ENCODE data around the gene ROS1. TPM values are rescaled to one million over a fixed set of nuclear protein-coding genes. Genes with fewer than 3 reads are reported as not detected.
A peak's percentile ranks its signal among the peaks of the same experiment; 100 is the strongest.

The ROS1 gene
- total RNA-seq, 1 donor from 2014 or later: not detected

DNA sequence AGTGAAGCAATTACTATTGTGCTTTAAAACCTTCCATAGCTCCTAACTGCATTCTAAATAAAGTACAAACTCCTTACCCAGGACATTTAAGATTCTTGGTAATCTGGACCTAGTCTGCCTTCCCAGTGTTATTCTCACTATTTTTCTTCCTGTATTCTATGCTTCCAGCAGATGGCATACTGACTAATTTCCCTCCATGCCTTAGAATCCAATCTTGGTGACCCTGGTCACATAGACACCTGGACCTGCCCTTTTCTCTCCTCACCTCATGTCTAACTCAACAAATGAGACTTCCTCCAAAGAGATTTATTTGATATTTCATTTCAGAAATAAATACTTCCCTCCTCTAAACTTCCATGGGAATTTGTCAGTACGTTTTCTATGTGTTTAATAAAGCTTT, 25.8 kb downstream of the ROS1 start:
- H3K36me3 Mint-ChIP-seq (ENCODE audit: low read depth, unreplicated experiment): no peaks in the 10 kb centered on the region

DNA sequence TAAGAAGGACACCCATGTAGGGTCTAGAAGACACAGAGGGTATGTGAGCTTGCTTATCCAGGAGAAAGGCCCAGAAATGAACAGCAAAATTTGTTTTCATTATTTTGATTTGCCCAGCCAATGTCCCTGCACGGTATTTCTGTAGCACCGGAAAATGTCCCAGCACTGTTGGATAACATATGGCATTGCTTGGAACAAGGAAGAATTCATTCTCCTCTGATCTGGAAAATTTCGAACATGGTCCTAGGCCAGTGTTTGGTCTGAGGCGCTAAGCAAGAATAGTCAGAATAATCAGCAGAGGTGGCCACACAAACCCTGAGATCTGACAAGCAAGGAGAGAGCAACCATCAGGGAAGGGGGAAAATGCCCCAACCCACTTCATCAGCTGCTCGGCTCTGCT, 26.6 kb downstream of the ROS1 start:
- no peaks in the 10 kb centered on the region for H3K79me2 ChIP-seq (ENCODE audit: insufficient read depth, low read length)
- no peak overlapping the region for H3K4me3 ChIP-seq (ENCODE audit: insufficient read depth, low read depth, low read length)
- no peaks in the 10 kb centered on the region for H3K4me1 ChIP-seq (ENCODE audit: insufficient read depth, low read length)
- H2AFZ ChIP-seq (ENCODE audit: low read depth, low read length): no peak overlapping the region
- Mint-ChIP-seq H3K9me3 (ENCODE audit: unreplicated experiment) (no peaks in the 10 kb centered on the region), H3K27ac (ENCODE audit: unreplicated experiment) (no peak overlapping the region), H3K4me3 (ENCODE audit: unreplicated experiment) (no peak overlapping the region), H3K36me3 (ENCODE audit: low read depth, unreplicated experiment) (no peaks in the 10 kb centered on the region), H3K4me1 (ENCODE audit: low read depth, unreplicated experiment) (no peaks in the 10 kb centered on the region), H3K27me3 (ENCODE audit: low read depth, unreplicated experiment) (no peaks in the 10 kb centered on the region)
- DNase-seq (ENCODE audit: low read depth): no peak
- no peak overlapping the region for H3K27ac ChIP-seq (ENCODE audit: low read depth, low read length)
- H3K9me3 ChIP-seq (ENCODE audit: insufficient read depth, low read depth, low read length): no peaks in the 10 kb centered on the region
- H3K36me3 ChIP-seq (ENCODE audit: insufficient read depth, low read length): no peaks in the 10 kb centered on the region
- no peak for TF ChIP-seq EZH2 (IDR thresholded peaks at IDR 0.05; ENCODE audit: insufficient read depth, low read length)
- TF ChIP-seq, protein P1, sequence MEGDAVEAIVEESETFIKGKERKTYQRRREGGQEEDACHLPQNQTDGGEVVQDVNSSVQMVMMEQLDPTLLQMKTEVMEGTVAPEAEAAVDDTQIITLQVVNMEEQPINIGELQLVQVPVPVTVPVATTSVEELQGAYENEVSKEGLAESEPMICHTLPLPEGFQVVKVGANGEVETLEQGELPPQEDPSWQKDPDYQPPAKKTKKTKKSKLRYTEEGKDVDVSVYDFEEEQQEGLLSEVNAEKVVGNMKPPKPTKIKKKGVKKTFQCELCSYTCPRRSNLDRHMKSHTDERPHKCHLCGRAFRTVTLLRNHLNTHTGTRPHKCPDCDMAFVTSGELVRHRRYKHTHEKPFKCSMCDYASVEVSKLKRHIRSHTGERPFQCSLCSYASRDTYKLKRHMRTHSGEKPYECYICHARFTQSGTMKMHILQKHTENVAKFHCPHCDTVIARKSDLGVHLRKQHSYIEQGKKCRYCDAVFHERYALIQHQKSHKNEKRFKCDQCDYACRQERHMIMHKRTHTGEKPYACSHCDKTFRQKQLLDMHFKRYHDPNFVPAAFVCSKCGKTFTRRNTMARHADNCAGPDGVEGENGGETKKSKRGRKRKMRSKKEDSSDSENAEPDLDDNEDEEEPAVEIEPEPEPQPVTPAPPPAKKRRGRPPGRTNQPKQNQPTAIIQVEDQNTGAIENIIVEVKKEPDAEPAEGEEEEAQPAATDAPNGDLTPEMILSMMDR (IDR thresholded peaks at IDR 0.05; ENCODE audit: insufficient read depth, low read depth, low read length): no peak
- no peak overlapping the region for H3K4me2 ChIP-seq (ENCODE audit: low read length)
- no peaks in the 10 kb centered on the region for H3K27me3 ChIP-seq (ENCODE audit: insufficient read depth, low read length)
- H3K9ac ChIP-seq (ENCODE audit: low read length): no peak overlapping the region
- no peak for FAIRE-seq
- H4K20me1 ChIP-seq (ENCODE audit: insufficient read depth, low read length): no peaks in the 10 kb centered on the region

More for the DNA sequence above, 25.8 kb downstream of the ROS1 start:
- Mint-ChIP-seq H3K27me3 (ENCODE audit: low read depth, unreplicated experiment) (no peaks in the 10 kb centered on the region), H3K4me3 (ENCODE audit: unreplicated experiment) (no peak overlapping the region), H3K9me3 (ENCODE audit: unreplicated experiment) (no peaks in the 10 kb centered on the region), H3K27ac (ENCODE audit: unreplicated experiment) (no peak overlapping the region), H3K4me1 (ENCODE audit: low read depth, unreplicated experiment) (no peaks in the 10 kb centered on the region)
- H3K36me3 ChIP-seq (ENCODE audit: insufficient read depth, low read length): no peaks in the 10 kb centered on the region
- H3K4me3 ChIP-seq (ENCODE audit: insufficient read depth, low read depth, low read length): no peak overlapping the region
- no peak for FAIRE-seq
- no peaks in the 10 kb centered on the region for H3K4me1 ChIP-seq (ENCODE audit: insufficient read depth, low read length)
- H2AFZ ChIP-seq (ENCODE audit: low read depth, low read length): no peak overlapping the region
- H3K4me2 ChIP-seq (ENCODE audit: low read length): no peak overlapping the region
- no peak overlapping the region for H3K9ac ChIP-seq (ENCODE audit: low read length)
- no peak for TF ChIP-seq EZH2 (IDR thresholded peaks at IDR 0.05; ENCODE audit: insufficient read depth, low read length)
- TF ChIP-seq, protein P1 (IDR thresholded peaks at IDR 0.05; ENCODE audit: insufficient read depth, low read depth, low read length): peak; percentile 35
- no peaks in the 10 kb centered on the region for H4K20me1 ChIP-seq (ENCODE audit: insufficient read depth, low read length)
- H3K9me3 ChIP-seq (ENCODE audit: insufficient read depth, low read depth, low read length): no peaks in the 10 kb centered on the region
- no peak overlapping the region for H3K27ac ChIP-seq (ENCODE audit: low read depth, low read length)
- DNase-seq (ENCODE audit: low read depth): no peak
- H3K27me3 ChIP-seq (ENCODE audit: insufficient read depth, low read length): no peaks in the 10 kb centered on the region
- no peaks in the 10 kb centered on the region for H3K79me2 ChIP-seq (ENCODE audit: insufficient read depth, low read length)

DNA sequence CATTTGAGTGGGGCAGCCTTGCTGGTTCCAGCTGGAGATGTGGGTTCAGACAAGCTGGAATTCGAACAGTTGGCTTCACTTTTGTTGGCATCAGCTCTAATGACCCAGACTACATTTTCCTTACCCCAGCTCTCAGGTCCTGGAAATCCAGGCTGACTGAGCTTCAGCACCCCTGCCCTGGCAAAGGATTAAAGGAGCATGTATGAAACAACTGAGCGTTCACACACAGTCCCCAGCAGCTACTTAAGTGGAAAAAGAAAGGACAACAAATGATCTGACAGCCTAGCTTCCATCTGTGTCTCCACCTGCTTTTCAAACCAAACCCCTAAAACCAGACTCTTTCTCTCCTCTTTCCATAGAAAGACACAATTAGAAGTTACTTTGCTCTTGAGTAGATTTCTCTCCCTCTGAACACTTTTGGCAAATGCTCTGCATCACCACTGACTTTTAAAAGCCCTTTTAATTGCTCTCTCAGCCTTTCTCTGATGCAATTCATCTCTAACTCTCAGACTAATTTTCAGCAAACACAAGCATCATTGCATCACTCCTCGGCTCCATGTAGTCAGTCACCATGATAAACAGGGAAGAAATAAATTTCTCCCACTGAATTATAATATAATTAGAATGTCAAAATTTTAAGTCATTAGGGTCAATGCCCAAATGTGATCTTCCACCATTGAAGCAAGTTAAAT, 28.1 kb downstream of the ROS1 start:
- no peak overlapping the region for H3K4me2 ChIP-seq (ENCODE audit: low read length)
- H3K36me3 ChIP-seq (ENCODE audit: insufficient read depth, low read length): no peaks in the 10 kb centered on the region
- no peak overlapping the region for H3K27ac ChIP-seq (ENCODE audit: low read depth, low read length)
- H3K27ac Mint-ChIP-seq (ENCODE audit: unreplicated experiment): no peak overlapping the region
- no peak overlapping the region for H3K4me3 Mint-ChIP-seq (ENCODE audit: unreplicated experiment)
- no peaks in the 10 kb centered on the region for H3K4me1 ChIP-seq (ENCODE audit: insufficient read depth, low read length)
- no peaks in the 10 kb centered on the region for H3K36me3 Mint-ChIP-seq (ENCODE audit: low read depth, unreplicated experiment)
- TF ChIP-seq, protein P1 (IDR thresholded peaks at IDR 0.05; ENCODE audit: insufficient read depth, low read depth, low read length): no peak
- no peak for TF ChIP-seq EZH2 (IDR thresholded peaks at IDR 0.05; ENCODE audit: insufficient read depth, low read length)
- H3K9ac ChIP-seq (ENCODE audit: low read length): no peak overlapping the region
- H3K9me3 Mint-ChIP-seq (ENCODE audit: unreplicated experiment): no peaks in the 10 kb centered on the region
- H3K79me2 ChIP-seq (ENCODE audit: insufficient read depth, low read length): no peaks in the 10 kb centered on the region
- H3K9me3 ChIP-seq (ENCODE audit: insufficient read depth, low read depth, low read length): no peaks in the 10 kb centered on the region
- no peaks in the 10 kb centered on the region for H3K27me3 Mint-ChIP-seq (ENCODE audit: low read depth, unreplicated experiment)
- H4K20me1 ChIP-seq (ENCODE audit: insufficient read depth, low read length): no peaks in the 10 kb centered on the region
- no peaks in the 10 kb centered on the region for H3K4me1 Mint-ChIP-seq (ENCODE audit: low read depth, unreplicated experiment)
- DNase-seq (ENCODE audit: low read depth) (no peak), FAIRE-seq (no peak)
- no peak overlapping the region for H2AFZ ChIP-seq (ENCODE audit: low read depth, low read length)
- H3K27me3 ChIP-seq (ENCODE audit: insufficient read depth, low read length): no peaks in the 10 kb centered on the region
- H3K4me3 ChIP-seq (ENCODE audit: insufficient read depth, low read depth, low read length): no peak overlapping the region
